NK-92 treated with Interleukin-12 subunit alpha and Interleukin-12 subunit beta, amount 100 ng/mL, for 24 hours (cell line): Measurements from ENCODE around the gene HEATR3.
"Not testable (repeated sequence)": the region's sequence is repeated elsewhere in the genome, so short reads cannot be mapped to it uniquely, and the experiment has no call there.

Source experiments
- DNase-seq: peaks from one replicate; lab custom pipeline; 2025; lab: John Stamatoyannopoulos, UW

The HEATR3 gene

GRCh38 chr16:50102051-50102746, 36.4 kb downstream of the HEATR3 start:
- no peak for DNase-seq

GRCh38 chr16:50103764-50104163, 38.0 kb downstream of the HEATR3 start:
- DNase-seq = no peak

DNA sequence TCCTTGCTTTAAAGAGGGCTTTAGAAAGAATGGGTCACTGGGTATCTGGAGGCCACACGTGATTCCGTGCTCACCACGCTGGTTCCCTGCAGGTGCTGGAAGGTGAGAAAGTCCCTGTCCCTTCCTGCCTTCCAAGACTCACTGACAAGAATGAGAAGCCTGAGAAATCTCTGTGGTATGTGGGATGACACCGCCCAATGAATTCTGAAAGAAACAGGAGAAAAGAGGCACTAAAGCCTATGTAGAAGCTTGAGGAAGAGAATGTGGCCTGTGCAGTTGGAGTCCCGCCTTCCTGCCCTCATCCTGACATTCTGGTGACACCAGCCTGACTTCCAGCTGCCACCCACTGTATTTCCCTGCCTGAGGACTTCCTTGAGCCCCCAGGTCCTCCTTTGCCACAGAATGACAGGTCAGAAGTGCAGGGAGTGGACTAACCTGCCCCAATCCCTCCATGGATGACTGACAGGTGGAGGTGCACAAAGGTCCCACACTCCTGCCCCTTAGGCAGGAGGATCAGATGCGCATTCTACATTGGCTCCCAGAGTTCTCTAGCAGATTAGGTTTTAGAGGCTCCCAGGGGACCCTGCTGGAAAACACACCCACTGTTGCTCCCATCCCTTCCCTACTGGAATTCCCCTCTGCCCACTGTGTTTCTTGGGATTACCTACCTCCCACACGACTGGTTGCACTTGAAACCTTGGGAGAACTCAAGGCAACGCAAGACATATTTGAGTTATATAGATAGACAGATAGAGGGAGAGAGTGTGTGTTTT, 48.8 kb downstream of the HEATR3 start:
- DNase-seq = no peak

DNA sequence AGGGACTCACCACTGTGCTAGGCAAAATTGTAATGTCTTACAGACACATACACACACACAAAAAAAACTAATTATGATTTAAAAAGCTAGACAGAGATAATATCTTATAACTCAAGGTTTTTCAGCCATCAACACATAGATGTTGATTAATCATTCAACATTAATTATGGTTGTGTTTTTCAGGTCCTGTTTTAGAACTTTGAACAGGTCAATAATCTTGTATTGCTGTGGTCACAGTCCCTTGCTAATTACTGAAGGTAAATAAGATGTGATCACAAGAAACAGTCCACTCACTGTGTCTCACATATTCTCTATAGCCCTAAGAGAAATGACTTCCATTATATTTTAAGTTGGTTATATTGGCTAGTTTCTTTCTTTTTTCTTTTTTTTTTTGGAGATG, 54.9 kb downstream of the HEATR3 start:
- no peak for DNase-seq

DNA sequence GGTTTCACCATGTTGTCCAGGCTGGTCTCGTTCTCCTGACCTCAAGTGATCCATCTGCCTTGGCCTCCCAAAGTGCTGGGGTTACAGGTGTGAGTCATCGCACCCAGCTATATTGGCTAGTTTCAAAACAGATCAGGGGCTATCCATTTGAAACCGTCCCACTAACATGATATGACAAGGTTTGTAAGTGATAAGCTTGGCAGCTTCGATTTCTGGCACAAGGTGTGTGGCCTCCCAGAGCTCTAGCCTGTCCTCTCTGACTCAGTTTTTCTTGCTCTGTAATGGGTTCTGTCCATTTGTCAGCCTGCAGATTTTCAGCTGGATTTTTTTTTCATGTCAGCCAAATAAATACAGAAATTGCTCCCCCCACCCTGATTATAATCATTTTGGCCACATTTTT, 55.5 kb downstream of the HEATR3 start:
- DNase-seq = no peak

GRCh38 chr16:50121721-50122445, 56.1 kb downstream of the HEATR3 start:
- no peak for DNase-seq

GRCh38 chr16:50123417-50123816, 57.6 kb downstream of the HEATR3 start:
- DNase-seq = no peak

GRCh38 chr16:50124769-50125168, 59.0 kb downstream of the HEATR3 start:
- no peak for DNase-seq

GRCh38 chr16:50126183-50126582, 60.4 kb downstream of the HEATR3 start:
- DNase-seq = no peak

DNA sequence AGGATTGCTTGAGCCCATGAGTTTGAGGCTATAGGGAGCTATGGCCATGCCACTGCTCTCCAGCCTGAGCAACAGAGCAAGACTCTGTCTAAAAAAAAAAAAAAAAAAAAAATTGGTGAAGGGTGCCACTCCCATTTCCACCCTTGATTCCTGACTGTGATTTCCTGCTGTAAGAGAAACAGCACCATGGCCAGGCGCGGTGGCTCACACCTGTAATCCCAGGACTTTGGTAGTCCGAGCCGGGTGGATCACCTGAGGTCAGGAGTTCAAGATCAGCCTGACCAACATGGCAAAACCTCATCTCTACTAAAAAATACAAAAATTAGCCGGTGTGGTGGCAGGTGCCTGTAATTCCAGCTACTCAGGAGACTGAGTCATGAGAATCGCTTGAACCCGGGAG, 66.8 kb downstream of the HEATR3 start:
- DNase-seq = not testable (repeated sequence)

DNA sequence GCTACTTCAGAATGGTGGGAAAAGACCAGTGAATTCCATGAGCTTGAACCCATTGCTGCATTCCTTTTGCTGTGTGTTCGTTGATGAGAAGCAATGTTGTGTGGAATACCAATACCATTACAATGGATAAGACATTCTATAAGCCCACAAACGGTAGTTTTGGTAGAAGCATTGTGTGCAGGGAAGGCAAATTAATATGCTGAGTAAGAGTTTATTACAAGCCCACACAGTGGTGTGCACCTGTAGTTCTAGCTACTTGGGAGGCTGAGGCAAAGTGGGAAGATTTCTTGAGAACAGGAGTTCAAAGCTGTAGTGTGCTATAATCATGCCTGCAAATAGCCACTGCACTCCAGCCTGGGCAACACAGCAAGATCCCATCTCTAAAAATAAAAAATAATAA, 67.4 kb downstream of the HEATR3 start:
- no peak for DNase-seq

DNA sequence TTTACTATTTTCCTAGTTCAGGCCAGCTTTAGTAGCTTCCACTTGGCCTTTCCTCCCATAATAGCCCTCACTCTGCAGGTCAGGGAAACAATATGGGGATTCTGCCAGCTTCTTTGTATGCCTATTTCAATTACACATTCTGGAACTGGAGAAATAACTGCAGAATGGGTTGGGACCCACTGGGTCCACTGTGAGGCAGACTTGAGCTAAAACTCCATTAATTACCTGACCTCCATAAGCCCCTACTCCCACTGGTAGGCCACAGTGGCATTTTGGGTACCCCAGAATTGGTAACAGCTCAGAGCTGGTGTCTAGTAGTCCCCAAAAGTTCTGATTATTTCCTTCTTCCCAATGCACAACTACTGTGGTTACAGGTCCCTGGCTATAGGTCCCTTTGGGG, 70.6 kb downstream of the HEATR3 start:
- DNase-seq = no peak

DNA sequence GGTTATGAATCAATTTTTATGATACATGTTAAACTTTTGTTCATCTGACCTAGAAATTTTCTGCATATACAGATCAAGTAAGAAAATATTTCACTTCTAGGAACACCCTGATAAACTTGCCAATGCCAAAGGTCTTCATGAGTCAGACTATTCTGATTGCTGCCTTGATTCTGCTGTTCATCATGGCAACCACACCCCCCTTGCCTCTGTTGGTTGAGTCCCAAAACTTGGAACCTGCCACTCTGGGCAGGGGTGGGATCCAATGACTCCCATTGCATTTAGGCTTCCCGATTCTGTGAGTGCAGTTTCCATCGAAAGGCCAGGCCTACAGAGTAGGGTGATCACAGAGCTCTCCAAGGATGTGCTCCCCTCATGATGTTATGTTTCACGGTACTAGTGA, 71.5 kb downstream of the HEATR3 start:
- DNase-seq = no peak

DNA sequence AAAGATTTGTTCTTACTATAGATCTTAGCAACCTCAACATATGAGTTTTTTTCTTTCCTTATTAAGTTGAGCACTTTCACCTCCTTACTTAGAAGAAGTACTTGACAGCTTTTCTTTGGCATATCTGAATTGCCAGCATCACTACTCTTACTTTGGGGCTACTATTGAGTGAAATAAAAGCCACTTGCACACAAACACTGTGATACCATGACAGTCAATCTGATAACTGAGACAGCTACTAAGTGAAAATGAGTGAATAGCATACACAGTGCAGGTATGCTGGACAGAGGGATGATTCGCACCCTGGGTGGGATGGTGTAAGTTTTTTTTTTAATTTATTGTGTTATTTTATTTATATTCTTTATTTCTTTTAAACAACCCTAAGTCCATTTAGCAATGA, 73.8 kb downstream of the HEATR3 start:
- no peak for DNase-seq

DNA sequence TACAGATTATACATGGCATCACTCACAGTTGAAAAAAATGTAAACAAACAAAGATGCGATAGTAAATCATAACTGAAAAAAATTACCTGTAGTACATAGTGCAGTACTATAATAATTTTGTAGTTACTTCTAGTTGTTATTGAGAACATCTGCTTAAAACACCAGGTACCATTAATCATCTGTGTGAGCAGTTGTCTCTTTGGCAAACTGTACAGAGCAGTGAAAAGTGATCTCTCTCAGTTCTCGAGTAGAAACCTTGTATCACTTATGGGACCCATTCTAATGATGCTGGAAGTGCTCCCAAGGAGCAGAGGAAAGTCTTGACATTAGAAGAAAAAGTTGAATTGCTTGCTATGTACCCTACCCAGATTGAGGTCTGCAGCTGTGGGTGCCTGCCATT, 78.4 kb downstream of the HEATR3 start:
- DNase-seq = no peak

- no peak for DNase-seq
These were observed 81.0 kb downstream of the HEATR3 start for GRCh38 chr16:50146479-50147435.

- DNase-seq = no peak
These were observed 85.6 kb downstream of the HEATR3 start for GRCh38 chr16:50151322-50151721.

GRCh38 chr16:50151756-50152155, 86.0 kb downstream of the HEATR3 start:
- no peak for DNase-seq

- DNase-seq = peak; percentile 42
These were observed 86.6 kb downstream of the HEATR3 start for GRCh38 chr16:50152351-50152806.

- DNase-seq = peak; percentile 76
These were observed 87.2 kb downstream of the HEATR3 start, which contains the start of gene TENT4B for GRCh38 chr16:50152807-50153595. Gene TENT4B, plus strand, starts transcription at chr16:50153306. Its CDS starts 316 bp downstream, at chr16:50153622.
